ENCODE data around the gene TNFRSF4. TPM values are rescaled to one million over a fixed set of nuclear protein-coding genes. Genes with fewer than 3 reads are reported as not detected.

The TNFRSF4 gene
- total and polyA plus RNA-seq, 2 of the 8 experiments (the other 6 are each of a cell fraction or from before 2014, with no cell fraction given): 0.06 TPM; not detected in 1

DNA sequence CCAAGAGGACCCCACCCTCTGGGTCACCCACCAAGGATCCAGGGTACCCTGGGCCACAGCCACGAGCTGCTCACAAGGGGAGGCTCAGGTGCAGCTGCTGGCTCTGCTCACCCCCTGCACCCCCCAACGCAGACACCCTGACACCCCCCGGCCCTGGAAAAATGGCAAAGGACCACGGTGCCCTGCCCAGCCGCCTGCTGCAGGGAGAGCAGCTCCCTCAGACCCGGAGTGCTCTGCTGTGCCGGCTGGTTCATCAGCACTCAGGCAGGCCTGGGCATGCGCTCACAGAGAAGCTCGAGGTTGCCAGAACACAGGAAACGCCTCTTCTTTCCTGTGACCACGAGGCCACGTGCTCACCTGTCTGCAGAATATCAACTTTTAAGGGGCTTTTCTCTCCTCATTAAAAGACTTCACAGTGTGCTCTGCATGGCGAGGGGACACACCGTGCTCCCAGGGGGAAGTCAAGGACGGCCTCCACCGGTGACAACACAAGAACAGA is 36.9 kb upstream of the TNFRSF4 start:
- Histone ChIP-seq H2AK5ac (ENCODE audit: low read depth, low read length) (no peak overlapping the region), H3K27ac (ENCODE audit: low read depth, low read length) (no peak overlapping the region), H2BK15ac (ENCODE audit: low read length) (no peak overlapping the region), H2BK20ac (ENCODE audit: low read length) (no peak overlapping the region), H3K9ac (replicated peaks in 1 of 4; ENCODE audit: extremely low read depth in 1 of 4, low read depth in 3 of 4, low read length in 3 of 4) (no peak overlapping the region), H3K79me2 (ENCODE audit: control insufficient read depth in 1 of 2, insufficient read depth in 2 of 2, low read length in 2 of 2) (no peaks in the 10 kb centered on the region; a peak in 1 of 4 replicates), H3K4me2 (ENCODE audit: insufficient read depth in 1 of 2, low read depth in 2 of 2, low read length in 2 of 2) (no peak overlapping the region), H4K91ac (replicated peaks; ENCODE audit: insufficient read length, low read length) (peak overlapping the region; percentile 34), H3K14ac (ENCODE audit: insufficient read length) (no peak overlapping the region), H4K8ac (ENCODE audit: extremely low read depth, insufficient read depth, low read length) (no peak overlapping the region), H4K20me1 (replicated peaks in 1 of 2; ENCODE audit: control insufficient read depth in 1 of 2, insufficient read depth in 2 of 2, low read length in 2 of 2) (peaks cover 1 to 16% of the 10 kb centered on the region in 2 experiments), H3K4ac (replicated peaks; ENCODE audit: insufficient read length, low read depth, low read length) (peak overlapping the region; percentile 78), H3K4me3 (ENCODE audit: extremely low read depth in 1 of 4, insufficient read depth in 2 of 4, low read depth in 3 of 4, low read length in 4 of 4) (no peak overlapping the region), H3K18ac (ENCODE audit: extremely low read depth, low read length) (no peak overlapping the region), H2AFZ (ENCODE audit: low read length) (no peak overlapping the region), H3K36me3 (ENCODE audit: control insufficient read depth in 2 of 4, insufficient read depth in 4 of 4, low read length in 3 of 4) (peaks cover 0 to 25% (median 10%) of the 10 kb centered on the region in 4 experiments; a peak in 6 of 8 replicates), H4K5ac (ENCODE audit: insufficient read length, low read depth, low read length) (no peak overlapping the region), H3K23me2 (ENCODE audit: low read depth, low read length) (no peaks in the 10 kb centered on the region; the same call in 1 of the 2 replicates), H3K4me1 (replicated peaks in 1 of 4; ENCODE audit: control insufficient read depth in 3 of 4, insufficient read depth in 4 of 4, low read length in 3 of 4) (peaks cover 0 to 8% (median under 1%) of the 10 kb centered on the region in 4 experiments; a peak in 5 of 7 replicates), H2BK12ac (ENCODE audit: low read depth, low read length) (no peak overlapping the region), H3K56ac (replicated peaks; ENCODE audit: insufficient read length, low read depth, low read length) (no peak overlapping the region), H3K79me1 (ENCODE audit: low read depth, low read length) (no peaks in the 10 kb centered on the region), H2BK5ac (ENCODE audit: low read depth, low read length) (peak overlapping the region; percentile 60; the same call in 1 of the 2 replicates), H2BK120ac (replicated peaks; ENCODE audit: low read depth, low read length) (no peak overlapping the region), H3K23ac (ENCODE audit: insufficient read length) (no peak overlapping the region), H3K27me3 (replicated peaks in 1 of 4; ENCODE audit: control insufficient read depth in 3 of 4, extremely low read depth in 1 of 4, insufficient read depth in 3 of 4, low read length in 3 of 4) (peaks cover 2 to 16% (median 10%) of the 10 kb centered on the region in 4 experiments; a peak in 6 of 7 replicates), H3K9me3 (ENCODE audit: insufficient read depth in 2 of 2, low read depth in 1 of 2, low read length in 1 of 2) (no peaks in the 10 kb centered on the region)
- CTCF ChIA-PET (ENCODE audit: partially characterized antibody): interaction anchor here (0.9 to 3.1 kb wide), 18 partner anchors 10 to 266 kb away, joined by 3 to 39 read pairs (median 4); no protein-coding TSS in a partner anchor
- DNase-seq (ENCODE audit: low read depth in 1 of 2, low spot score in 2 of 2) (no peak), FAIRE-seq (no peak)
- WGBS, 2 experiments (ENCODE audit: extremely low coverage in 1 of 2, insufficient coverage in 1 of 2, insufficient read length in 1 of 2, insufficient replicate concordance in 2 of 2, low coverage in 1 of 2, low lambda C conversion rate in 2 of 2, missing lambda C conversion rate in 1 of 2): 92% methylated on average over 16 of the region's 16 CpGs; no CpG with 5 or more reads in 1 of the 2 experiments
- POLR2A ChIA-PET (ENCODE audit: partially characterized antibody): interaction anchor here (1.0 to 2.0 kb wide), 6 partner anchors 9 to 169 kb away, joined by 3 to 8 read pairs (median 3); partner anchors contain the start of genes B3GALT6, SDF4 and UBE2J2
- no peak for TF ChIP-seq RBBP5 (IDR thresholded peaks at IDR 0.05; ENCODE audit: borderline replicate concordance, low read depth, low read length)
- TF ChIP-seq RAD21 (IDR thresholded peaks at IDR 0.05 in 1 of 2, conservative IDR thresholded peaks at IDR 0.05 in 1 of 2; ENCODE audit: low read depth in 2 of 2, low read length in 2 of 2): no peak
- TF ChIP-seq, protein P1, sequence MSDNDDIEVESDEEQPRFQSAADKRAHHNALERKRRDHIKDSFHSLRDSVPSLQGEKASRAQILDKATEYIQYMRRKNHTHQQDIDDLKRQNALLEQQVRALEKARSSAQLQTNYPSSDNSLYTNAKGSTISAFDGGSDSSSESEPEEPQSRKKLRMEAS (IDR thresholded peaks at IDR 0.05): peak; percentile 30; the same call in 1 of the 2 replicates
- no peak for TF ChIP-seq HDAC2 (IDR thresholded peaks at IDR 0.05; ENCODE audit: borderline replicate concordance in 1 of 2, low read depth in 2 of 2, low read length in 2 of 2)
